WERI-Rb-1 (cell line): ENCODE results near the gene NTN1.

Experiments
- DNase-seq: peaks from one replicate; pipeline ENCODE4 v3.0.0-alpha.2; 2020
- H3K27ac ChIP-seq: fragments of 250-450 bp; sonication (Bioruptor Pico); 2 replicates; pipeline ENCODE4 v1.5.1; 2020; ENCODE audit warnings: mild to moderate bottlenecking, moderate library complexity
- H3K27me3 ChIP-seq: fragments of 250-450 bp; sonication (Bioruptor Pico); 2 replicates; pipeline ENCODE4 v1.5.1; 2021; ENCODE audit warnings: mild to moderate bottlenecking, low read depth, moderate library complexity; ENCODE audit not compliant: insufficient read depth, severe bottlenecking
- H3K36me3 ChIP-seq: fragments of 250-450 bp; sonication (Bioruptor Pico); 2 replicates; pipeline ENCODE4 v1.5.1; 2020; ENCODE audit warnings: mild to moderate bottlenecking, moderate library complexity
- H3K4me3 ChIP-seq: 2 replicates; pipeline ENCODE4 v1.5.1; 2011; ENCODE audit warnings: low read depth, mild to moderate bottlenecking, control low read depth, low read length
- H3K9me3 ChIP-seq: fragments of 250-450 bp; sonication (Bioruptor Pico); 2 replicates; pipeline ENCODE4 v1.5.1; 2021; ENCODE audit warnings: mild to moderate bottlenecking, moderate library complexity; ENCODE audit not compliant: severe bottlenecking
- TF ChIP-seq, protein P1 (sequence below): IDR thresholded peaks from 2 replicates; pipeline ENCODE4 v1.5.1; 2011; ENCODE audit warnings: low read depth, mild to moderate bottlenecking, control low read depth, inconsistent platforms, low read length

NTN1 gene

DNA sequence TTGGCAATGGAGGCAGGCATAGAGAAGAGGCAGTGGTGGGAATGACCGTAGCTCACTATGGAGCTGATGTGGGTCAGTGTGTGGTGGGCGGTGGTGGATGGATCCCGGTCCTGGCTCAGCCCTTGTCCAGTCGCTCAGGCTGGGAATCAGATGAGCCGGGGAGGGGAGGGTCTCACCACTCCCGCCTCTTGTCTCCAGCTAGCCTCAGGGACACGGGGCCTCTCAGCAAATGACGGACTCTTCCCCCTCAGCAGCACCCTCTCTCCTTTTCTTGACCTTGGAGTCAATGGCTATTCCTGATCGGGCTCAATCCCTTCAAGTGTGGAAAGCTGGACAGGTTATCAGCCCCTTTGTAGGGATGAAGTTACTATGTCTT is 208.5 kb downstream of the NTN1 start:
- DNase-seq = no peak
- no peaks in the 10 kb centered on the region for H3K27me3 ChIP-seq

GRCh38 chr17:9230346-9230745 is 209.0 kb downstream of the NTN1 start:
- Histone ChIP-seq H3K4me3 (no peak overlapping the region), H3K27ac (no peak overlapping the region), H3K9me3 (no peaks in the 10 kb centered on the region), H3K27me3 (no peaks in the 10 kb centered on the region), H3K36me3 (no peaks in the 10 kb centered on the region)
- TF ChIP-seq, protein P1, sequence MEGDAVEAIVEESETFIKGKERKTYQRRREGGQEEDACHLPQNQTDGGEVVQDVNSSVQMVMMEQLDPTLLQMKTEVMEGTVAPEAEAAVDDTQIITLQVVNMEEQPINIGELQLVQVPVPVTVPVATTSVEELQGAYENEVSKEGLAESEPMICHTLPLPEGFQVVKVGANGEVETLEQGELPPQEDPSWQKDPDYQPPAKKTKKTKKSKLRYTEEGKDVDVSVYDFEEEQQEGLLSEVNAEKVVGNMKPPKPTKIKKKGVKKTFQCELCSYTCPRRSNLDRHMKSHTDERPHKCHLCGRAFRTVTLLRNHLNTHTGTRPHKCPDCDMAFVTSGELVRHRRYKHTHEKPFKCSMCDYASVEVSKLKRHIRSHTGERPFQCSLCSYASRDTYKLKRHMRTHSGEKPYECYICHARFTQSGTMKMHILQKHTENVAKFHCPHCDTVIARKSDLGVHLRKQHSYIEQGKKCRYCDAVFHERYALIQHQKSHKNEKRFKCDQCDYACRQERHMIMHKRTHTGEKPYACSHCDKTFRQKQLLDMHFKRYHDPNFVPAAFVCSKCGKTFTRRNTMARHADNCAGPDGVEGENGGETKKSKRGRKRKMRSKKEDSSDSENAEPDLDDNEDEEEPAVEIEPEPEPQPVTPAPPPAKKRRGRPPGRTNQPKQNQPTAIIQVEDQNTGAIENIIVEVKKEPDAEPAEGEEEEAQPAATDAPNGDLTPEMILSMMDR = no peak
- DNase-seq = no peak

More for the DNA sequence above, 208.5 kb downstream of the NTN1 start:
- H3K4me3 ChIP-seq = no peak overlapping the region
- H3K27ac ChIP-seq = no peak overlapping the region
- H3K9me3 ChIP-seq = no peaks in the 10 kb centered on the region
- TF ChIP-seq, protein P1 = no peak
- H3K36me3 ChIP-seq = no peaks in the 10 kb centered on the region

DNA sequence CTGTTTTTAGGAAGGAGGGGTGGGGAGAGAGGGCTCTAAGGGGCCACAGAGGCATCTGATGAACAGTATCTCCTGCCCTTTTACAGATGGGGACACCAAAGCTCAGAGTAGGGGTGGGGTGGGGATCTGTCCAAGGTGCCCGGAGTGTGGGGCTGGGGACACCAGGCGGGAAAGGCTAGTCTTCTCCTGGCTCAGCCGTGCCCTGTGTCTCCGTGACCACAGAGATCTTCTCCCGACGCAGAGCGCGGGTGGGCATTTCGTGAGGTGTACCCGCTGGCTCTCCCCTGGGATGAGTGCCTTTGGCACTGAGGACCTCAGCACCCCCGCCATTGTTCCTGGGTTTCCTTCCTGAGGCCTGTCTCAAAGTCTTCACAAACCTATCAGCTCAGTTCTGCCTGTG is 209.6 kb downstream of the NTN1 start:
- no peak overlapping the region for H3K4me3 ChIP-seq
- TF ChIP-seq, protein P1 = no peak
- no peaks in the 10 kb centered on the region for H3K27me3 ChIP-seq

GRCh38 chr17:9231449-9232154 is 210.3 kb downstream of the NTN1 start:
- TF ChIP-seq, protein P1 = no peak

More for the DNA sequence above, 209.6 kb downstream of the NTN1 start:
- Histone ChIP-seq H3K27ac (no peak overlapping the region), H3K9me3 (no peaks in the 10 kb centered on the region), H3K36me3 (no peaks in the 10 kb centered on the region)
- no peak for DNase-seq

DNA sequence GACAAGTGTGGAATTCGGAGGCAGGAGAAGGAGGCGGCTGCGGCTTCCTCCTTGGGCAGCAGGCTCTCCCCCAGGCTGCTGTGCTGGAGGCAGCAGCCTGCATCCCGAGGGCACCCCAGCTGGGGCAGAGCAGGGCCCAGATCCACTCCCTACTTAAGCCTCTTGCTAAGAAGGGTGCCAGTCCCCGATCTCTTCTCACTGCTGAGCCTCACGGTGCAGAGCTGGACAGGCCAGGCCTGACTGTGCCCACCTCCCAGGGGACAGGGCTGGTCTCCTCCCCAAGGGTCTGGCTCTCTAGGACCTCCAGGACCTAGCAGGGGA is 210.8 kb downstream of the NTN1 start:
- no peak overlapping the region for H3K4me3 ChIP-seq
- TF ChIP-seq, protein P1 = no peak
- H3K36me3 ChIP-seq = no peaks in the 10 kb centered on the region
- H3K27ac ChIP-seq = no peak overlapping the region
- H3K9me3 ChIP-seq = no peaks in the 10 kb centered on the region
- H3K27me3 ChIP-seq = no peaks in the 10 kb centered on the region
- DNase-seq = no peak

More at GRCh38 chr17:9231449-9232154, 210.3 kb downstream of the NTN1 start:
- Histone ChIP-seq H3K9me3 (no peaks in the 10 kb centered on the region), H3K36me3 (no peaks in the 10 kb centered on the region), H3K27me3 (no peaks in the 10 kb centered on the region), H3K27ac (no peak overlapping the region), H3K4me3 (no peak overlapping the region)
- DNase-seq = no peak

GRCh38 chr17:9232591-9233270 is 211.4 kb downstream of the NTN1 start:
- H3K9me3 ChIP-seq = no peaks in the 10 kb centered on the region
- DNase-seq = no peak

More at GRCh38 chr17:9232591-9233270, 211.4 kb downstream of the NTN1 start:
- no peak overlapping the region for H3K27ac ChIP-seq
- no peak overlapping the region for H3K4me3 ChIP-seq
- H3K27me3 ChIP-seq = no peaks in the 10 kb centered on the region
- TF ChIP-seq, protein P1 = no peak
- H3K36me3 ChIP-seq = no peaks in the 10 kb centered on the region
